Panc1 (cell line): ENCODE data around the gene TTYH2.

Experiments used
- POLR2AphosphoS5 ChIP-seq: IDR thresholded peaks from 2 replicates; pipeline ENCODE4 v1.6.1; 2012; ENCODE audit warnings: mild to moderate bottlenecking, low read depth, low read length, moderate library complexity
- SIN3A ChIP-seq: IDR thresholded peaks from 2 replicates; pipeline ENCODE4 v1.6.1; 2012; ENCODE audit warnings: low read depth, mild to moderate bottlenecking, low read length, moderate library complexity, borderline replicate concordance; ENCODE audit not compliant: insufficient read depth
- TCF7L2 ChIP-seq: IDR thresholded peaks from 2 replicates; pipeline ENCODE4 v1.6.1; 2011; ENCODE audit warnings: mild to moderate bottlenecking, low read depth, low read length, inconsistent platforms
- TF ChIP-seq, protein P1 (sequence below): fragments of 450-650 bp; IDR thresholded peaks from 2 replicates; pipeline ENCODE4 v1.5.1; 2017; ENCODE audit warnings: mild to moderate bottlenecking

DNA sequence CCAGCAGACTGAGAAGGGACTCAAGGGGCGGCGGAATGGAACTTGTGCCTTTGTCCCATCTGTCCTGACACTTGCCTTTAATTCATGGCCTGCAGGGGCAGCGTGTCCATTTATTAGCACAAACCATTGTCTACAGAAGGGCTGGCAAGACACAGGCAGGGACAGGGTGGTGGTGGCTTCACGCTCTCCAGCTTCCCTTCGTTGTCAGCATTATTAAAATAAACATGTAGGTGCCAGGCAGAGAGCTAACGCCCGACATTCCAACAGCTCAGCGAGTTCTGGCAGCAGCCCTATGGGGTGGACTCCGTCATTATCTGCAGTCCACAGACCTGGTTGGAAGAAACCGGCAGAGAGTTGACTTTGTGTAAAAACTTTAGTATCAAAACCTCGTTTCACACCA is 77.0 kb downstream of the TTYH2 start:
- TF ChIP-seq, protein P1, sequence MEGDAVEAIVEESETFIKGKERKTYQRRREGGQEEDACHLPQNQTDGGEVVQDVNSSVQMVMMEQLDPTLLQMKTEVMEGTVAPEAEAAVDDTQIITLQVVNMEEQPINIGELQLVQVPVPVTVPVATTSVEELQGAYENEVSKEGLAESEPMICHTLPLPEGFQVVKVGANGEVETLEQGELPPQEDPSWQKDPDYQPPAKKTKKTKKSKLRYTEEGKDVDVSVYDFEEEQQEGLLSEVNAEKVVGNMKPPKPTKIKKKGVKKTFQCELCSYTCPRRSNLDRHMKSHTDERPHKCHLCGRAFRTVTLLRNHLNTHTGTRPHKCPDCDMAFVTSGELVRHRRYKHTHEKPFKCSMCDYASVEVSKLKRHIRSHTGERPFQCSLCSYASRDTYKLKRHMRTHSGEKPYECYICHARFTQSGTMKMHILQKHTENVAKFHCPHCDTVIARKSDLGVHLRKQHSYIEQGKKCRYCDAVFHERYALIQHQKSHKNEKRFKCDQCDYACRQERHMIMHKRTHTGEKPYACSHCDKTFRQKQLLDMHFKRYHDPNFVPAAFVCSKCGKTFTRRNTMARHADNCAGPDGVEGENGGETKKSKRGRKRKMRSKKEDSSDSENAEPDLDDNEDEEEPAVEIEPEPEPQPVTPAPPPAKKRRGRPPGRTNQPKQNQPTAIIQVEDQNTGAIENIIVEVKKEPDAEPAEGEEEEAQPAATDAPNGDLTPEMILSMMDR: no peak
- TF ChIP-seq TCF7L2: no peak
- TF ChIP-seq POLR2AphosphoS5: no peak
- no peak for TF ChIP-seq SIN3A
